Activated CD8-positive, alpha-beta T cell treated with anti-CD3 and anti-CD28 coated beads, Interleukin-2, amount 10 ng/mL, durations not matched to agents 7 days and 5 days (primary cell): Measurements from ENCODE around the gene KIF26B. TPM values are rescaled to one million over a fixed set of nuclear protein-coding genes. Genes with fewer than 3 reads are reported as not detected.

Source experiments
- ATAC-seq: fragments of 150-1000 bp; cut with Tn5 transposase; one replicate; pipeline ENCODE4 v1.10.0; 2021; ENCODE audit warnings: moderate library complexity
- CTCF ChIA-PET: fragments of 350-600 bp; sonication (Branson Sonifier 250); formaldehyde crosslinking; loops from one replicate; lab custom pipeline; 2021; ENCODE audit warnings: antibody characterized with exemption; lab: Charles Lee
- POLR2A ChIA-PET: fragments of 350-600 bp; sonication (Branson Sonifier 250); formaldehyde crosslinking; loops from one replicate; lab custom pipeline; 2021; ENCODE audit warnings: antibody characterized with exemption; lab: Charles Lee
- DNase-seq: peaks from one replicate; pipeline ENCODE4 v3.0.0-alpha.2; 2020
- H3K27ac Mint-ChIP-seq: one replicate; pipeline ENCODE4 v1.8.0; 2021; ENCODE audit warnings: mild to moderate bottlenecking, mixed read lengths
- H3K27me3 Mint-ChIP-seq: one replicate; pipeline ENCODE4 v1.8.0; 2021; ENCODE audit warnings: low read depth, mixed read lengths
- H3K36me3 Mint-ChIP-seq: one replicate; pipeline ENCODE4 v1.8.0; 2021; ENCODE audit warnings: low read depth, mixed read lengths
- H3K4me1 Mint-ChIP-seq: one replicate; pipeline ENCODE4 v1.8.0; 2021; ENCODE audit warnings: low read depth, mixed read lengths
- H3K4me3 Mint-ChIP-seq: one replicate; pipeline ENCODE4 v1.8.0; 2021; ENCODE audit warnings: mild to moderate bottlenecking, mixed read lengths
- H3K9me3 Mint-ChIP-seq: one replicate; pipeline ENCODE4 v1.8.0; 2022; ENCODE audit warnings: mixed read lengths; ENCODE audit not compliant: insufficient read depth
- total RNA-seq, 2 experiments: library from RNA; stranded (reverse); gene quantifications; one replicate each; pipeline ENCODE4 v1.2.3, GENCODE V29; 2021

The KIF26B gene
- total RNA-seq, 2 experiments from 2014 or later: 0.03 to 0.08 TPM

DNA sequence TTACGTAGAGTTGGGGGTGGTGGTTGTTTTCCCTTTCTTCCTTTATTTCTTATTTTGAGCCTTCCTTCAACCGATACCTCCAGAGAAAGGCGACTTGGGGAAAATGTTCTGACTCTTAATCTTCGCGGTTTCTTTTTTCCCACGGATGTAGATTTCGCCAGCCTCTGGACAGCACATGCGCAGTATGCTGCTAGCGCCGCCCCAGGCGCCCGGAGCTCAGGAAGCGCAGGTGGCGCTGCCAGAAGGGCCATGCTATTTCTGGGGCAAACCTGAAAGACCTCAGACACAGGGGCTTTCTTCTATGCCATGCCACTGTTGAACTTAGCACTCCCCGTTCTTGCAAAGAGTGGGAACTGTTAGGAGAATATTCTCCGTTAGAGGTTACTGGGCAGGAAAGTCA, 392.1 kb downstream of the KIF26B start:
- no peak overlapping the region for H3K4me3 Mint-ChIP-seq
- CTCF ChIA-PET: no interaction called here
- H3K9me3 Mint-ChIP-seq: no peaks in the 10 kb centered on the region
- H3K27me3 Mint-ChIP-seq: no peaks in the 10 kb centered on the region
- ATAC-seq: no peak
- no peaks in the 10 kb centered on the region for H3K36me3 Mint-ChIP-seq
- no peak overlapping the region for H3K27ac Mint-ChIP-seq
- no peaks in the 10 kb centered on the region for H3K4me1 Mint-ChIP-seq
- DNase-seq: no peak
- POLR2A ChIA-PET: no interaction called here

DNA sequence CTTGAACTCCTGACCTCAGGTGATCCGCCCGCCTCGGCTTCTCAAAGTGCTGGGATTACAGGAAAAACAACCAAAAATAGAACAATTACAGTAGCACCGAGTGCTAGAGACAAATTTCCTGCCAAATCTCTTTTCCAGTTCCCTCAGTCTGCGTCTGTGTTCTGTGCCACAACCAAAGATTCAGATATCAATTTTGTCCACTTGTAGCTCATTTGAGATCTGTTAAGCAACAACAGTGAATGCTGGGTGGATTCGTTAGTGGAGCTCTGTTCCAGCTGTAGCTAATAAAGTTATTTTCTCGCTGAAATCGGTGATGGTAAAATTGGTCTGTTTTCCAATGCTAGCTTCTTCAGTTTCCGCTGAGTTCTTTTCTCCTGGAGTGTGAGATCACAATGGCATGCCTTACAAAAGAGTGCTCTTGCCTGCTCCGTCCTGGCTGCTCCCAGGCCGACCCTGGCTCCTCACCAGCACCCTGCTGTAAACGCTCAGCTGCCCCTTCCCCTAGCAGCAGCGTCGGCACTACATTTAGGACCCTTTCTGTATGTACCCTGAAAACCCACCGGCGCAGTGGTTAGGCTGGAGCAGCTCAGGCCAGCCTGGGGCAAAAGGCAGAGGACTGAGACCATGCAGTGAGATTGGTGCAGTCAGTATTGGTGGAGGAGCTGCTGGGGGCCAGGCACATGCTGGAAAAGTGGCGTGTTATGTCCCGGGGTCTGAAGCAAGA, 395.4 kb downstream of the KIF26B start:
- Mint-ChIP-seq H3K27me3 (no peaks in the 10 kb centered on the region), H3K9me3 (no peaks in the 10 kb centered on the region), H3K4me3 (no peak overlapping the region), H3K4me1 (no peaks in the 10 kb centered on the region), H3K27ac (no peak overlapping the region), H3K36me3 (no peaks in the 10 kb centered on the region)
- ChIA-PET POLR2A (no interaction called here), CTCF (no interaction called here)
- DNase-seq (no peak), ATAC-seq (no peak)

DNA sequence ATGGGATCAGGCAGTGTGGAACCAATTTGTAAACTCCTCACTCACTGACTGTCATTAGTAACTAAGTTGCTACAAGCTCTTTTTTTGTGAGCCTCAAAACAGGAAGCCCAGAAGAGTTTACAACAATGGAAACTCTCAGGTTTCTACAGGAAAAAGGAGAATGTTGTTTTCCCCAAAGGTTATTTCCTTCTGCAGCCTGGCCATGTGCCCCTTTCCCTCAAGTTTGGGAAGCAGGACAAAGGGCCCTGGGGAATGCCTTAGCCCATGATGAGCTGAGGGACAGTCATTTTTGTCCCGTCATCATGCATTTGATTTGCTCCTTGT, 395.9 kb downstream of the KIF26B start:
- Mint-ChIP-seq H3K4me3 (no peak overlapping the region), H3K36me3 (no peaks in the 10 kb centered on the region), H3K27ac (no peak overlapping the region), H3K9me3 (no peaks in the 10 kb centered on the region), H3K4me1 (no peaks in the 10 kb centered on the region), H3K27me3 (no peaks in the 10 kb centered on the region)
- POLR2A ChIA-PET: no interaction called here
- CTCF ChIA-PET: no interaction called here
- DNase-seq: no peak
- no peak for ATAC-seq

GRCh38 chr1:245551536-245551935, 396.8 kb downstream of the KIF26B start:
- Mint-ChIP-seq H3K4me3 (no peak overlapping the region), H3K27me3 (no peaks in the 10 kb centered on the region), H3K27ac (no peak overlapping the region), H3K4me1 (no peaks in the 10 kb centered on the region), H3K9me3 (no peaks in the 10 kb centered on the region), H3K36me3 (no peaks in the 10 kb centered on the region)
- ChIA-PET CTCF (no interaction called here), POLR2A (no interaction called here)
- DNase-seq: no peak
- ATAC-seq: no peak

- Mint-ChIP-seq H3K4me3 (no peak overlapping the region), H3K27ac (no peak overlapping the region), H3K27me3 (no peaks in the 10 kb centered on the region), H3K9me3 (no peaks in the 10 kb centered on the region), H3K36me3 (no peaks in the 10 kb centered on the region), H3K4me1 (no peaks in the 10 kb centered on the region)
- CTCF ChIA-PET: no interaction called here
- ATAC-seq (no peak), DNase-seq (no peak)
- POLR2A ChIA-PET: no interaction called here
Observed at GRCh38 chr1:245552331-245552730, 397.5 kb downstream of the KIF26B start.

- ATAC-seq (no peak), DNase-seq (no peak)
- Mint-ChIP-seq H3K36me3 (no peaks in the 10 kb centered on the region), H3K4me1 (no peaks in the 10 kb centered on the region), H3K9me3 (no peaks in the 10 kb centered on the region), H3K4me3 (no peak overlapping the region), H3K27ac (no peak overlapping the region), H3K27me3 (no peaks in the 10 kb centered on the region)
- ChIA-PET POLR2A (no interaction called here), CTCF (no interaction called here)
Observed at GRCh38 chr1:245556057-245556456, 401.3 kb downstream of the KIF26B start.

GRCh38 chr1:245558069-245558468, 403.3 kb downstream of the KIF26B start:
- POLR2A ChIA-PET: no interaction called here
- H3K27ac Mint-ChIP-seq: no peak overlapping the region
- no peaks in the 10 kb centered on the region for H3K4me1 Mint-ChIP-seq
- H3K27me3 Mint-ChIP-seq: no peaks in the 10 kb centered on the region
- ATAC-seq (no peak), DNase-seq (no peak)
- no peaks in the 10 kb centered on the region for H3K36me3 Mint-ChIP-seq
- H3K9me3 Mint-ChIP-seq: no peaks in the 10 kb centered on the region
- CTCF ChIA-PET: no interaction called here
- H3K4me3 Mint-ChIP-seq: no peak overlapping the region

- Mint-ChIP-seq H3K9me3 (no peaks in the 10 kb centered on the region), H3K4me3 (no peak overlapping the region), H3K27me3 (no peaks in the 10 kb centered on the region), H3K4me1 (no peaks in the 10 kb centered on the region), H3K36me3 (no peaks in the 10 kb centered on the region), H3K27ac (no peak overlapping the region)
- POLR2A ChIA-PET: no interaction called here
- CTCF ChIA-PET: no interaction called here
- DNase-seq: no peak
- ATAC-seq: no peak
Observed at GRCh38 chr1:245560316-245560859, 405.6 kb downstream of the KIF26B start.

DNA sequence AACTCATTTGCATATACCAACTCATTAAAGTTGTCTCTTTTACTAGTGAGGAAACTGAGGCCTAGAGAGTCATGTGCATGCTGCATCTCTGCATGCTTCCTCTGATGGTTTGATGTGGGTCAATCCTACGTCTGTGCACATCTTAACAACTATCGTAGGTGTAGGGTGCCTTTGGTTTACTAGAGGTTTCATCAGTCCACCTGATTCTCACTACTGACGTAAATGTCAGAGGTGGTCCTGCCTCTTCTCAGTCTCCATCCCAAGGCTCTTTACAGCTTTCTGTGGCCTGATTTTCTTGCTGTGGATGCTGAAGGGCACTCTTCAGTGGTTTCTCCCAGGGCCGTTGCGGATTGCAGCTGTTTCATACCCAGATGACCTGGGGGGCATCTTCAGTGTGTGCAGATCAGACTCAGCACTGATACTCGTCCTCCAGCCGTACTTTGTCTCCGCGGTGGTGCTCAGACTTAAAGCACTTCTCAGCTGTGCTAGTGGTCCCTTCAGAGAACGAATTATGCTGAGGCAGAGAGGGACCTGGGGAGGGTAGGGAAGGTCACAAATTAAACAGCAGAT, 407.0 kb downstream of the KIF26B start:
- Mint-ChIP-seq H3K27ac (no peak overlapping the region), H3K27me3 (no peaks in the 10 kb centered on the region), H3K36me3 (no peaks in the 10 kb centered on the region), H3K9me3 (no peaks in the 10 kb centered on the region), H3K4me1 (no peaks in the 10 kb centered on the region), H3K4me3 (no peak overlapping the region)
- ChIA-PET POLR2A (no interaction called here), CTCF (no interaction called here)
- DNase-seq (no peak), ATAC-seq (no peak)

GRCh38 chr1:245566134-245566533, 411.3 kb downstream of the KIF26B start:
- Mint-ChIP-seq H3K4me1 (no peaks in the 10 kb centered on the region), H3K27me3 (no peaks in the 10 kb centered on the region), H3K9me3 (no peaks in the 10 kb centered on the region), H3K36me3 (no peaks in the 10 kb centered on the region), H3K27ac (no peak overlapping the region), H3K4me3 (no peak overlapping the region)
- ATAC-seq (no peak), DNase-seq (no peak)
- ChIA-PET POLR2A (no interaction called here), CTCF (no interaction called here)

GRCh38 chr1:245566952-245567351, 412.2 kb downstream of the KIF26B start:
- Mint-ChIP-seq H3K27me3 (no peaks in the 10 kb centered on the region), H3K27ac (no peak overlapping the region), H3K4me1 (no peaks in the 10 kb centered on the region), H3K4me3 (no peak overlapping the region), H3K9me3 (no peaks in the 10 kb centered on the region), H3K36me3 (no peaks in the 10 kb centered on the region)
- ATAC-seq (no peak), DNase-seq (no peak)
- ChIA-PET POLR2A (no interaction called here), CTCF (no interaction called here)

GRCh38 chr1:245571815-245572294, 417.1 kb downstream of the KIF26B start:
- no peak for DNase-seq
- CTCF ChIA-PET: interaction anchor here (1.0 kb wide), 1 partner anchor 416 kb away, joined by 3 read pairs; no protein-coding TSS in a partner anchor
- ATAC-seq: no peak
- no peaks in the 10 kb centered on the region for H3K9me3 Mint-ChIP-seq
- H3K27ac Mint-ChIP-seq: no peak overlapping the region
- POLR2A ChIA-PET: no interaction called here
- no peaks in the 10 kb centered on the region for H3K36me3 Mint-ChIP-seq
- no peak overlapping the region for H3K4me3 Mint-ChIP-seq
- no peaks in the 10 kb centered on the region for H3K27me3 Mint-ChIP-seq
- H3K4me1 Mint-ChIP-seq: no peaks in the 10 kb centered on the region
